ENCODE data around the gene GDPD5. TPM values are rescaled to one million over a fixed set of nuclear protein-coding genes. Genes with fewer than 3 reads are reported as not detected.

Gene GDPD5
- total and polyA plus RNA-seq, 9 of the 15 experiments (the other 6 are each of a cell fraction or from before 2014, with no cell fraction given), result 0.32 to 27.3 (median 8.0) TPM

DNA sequence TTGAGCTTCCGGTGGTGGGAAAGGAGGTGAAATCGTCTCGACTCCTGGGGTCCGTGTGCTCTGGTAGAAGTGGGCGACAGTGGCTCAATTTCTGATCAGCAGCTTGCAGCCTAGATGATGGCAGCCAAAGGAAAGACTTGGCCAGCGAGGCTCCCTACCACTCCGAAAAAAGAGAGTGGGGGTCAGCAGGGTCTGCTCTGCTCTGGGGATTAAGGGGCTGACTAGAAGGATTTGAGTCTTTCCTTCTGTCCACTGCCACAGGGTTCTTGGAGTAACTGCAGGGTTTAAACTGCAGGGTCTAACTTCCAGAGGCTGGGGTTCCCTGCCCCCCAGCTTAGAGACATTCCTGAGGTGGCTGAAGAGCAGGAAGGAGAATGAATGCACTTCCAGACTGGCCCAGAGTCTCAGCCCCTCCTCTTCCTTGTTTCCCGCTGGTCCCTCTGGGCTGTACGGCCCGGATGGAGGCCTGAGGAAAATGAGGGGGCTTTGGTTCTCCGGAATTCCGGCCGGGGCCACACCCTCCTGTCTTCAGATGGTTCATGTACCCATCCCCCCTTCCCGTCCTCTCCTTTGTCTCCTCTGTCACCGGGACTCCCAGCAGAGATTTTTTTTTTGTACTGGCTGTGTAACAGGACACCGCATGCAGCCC lies 37.2 kb upstream of the GDPD5 start (continued):
- TF ChIP-seq, protein P1, sequence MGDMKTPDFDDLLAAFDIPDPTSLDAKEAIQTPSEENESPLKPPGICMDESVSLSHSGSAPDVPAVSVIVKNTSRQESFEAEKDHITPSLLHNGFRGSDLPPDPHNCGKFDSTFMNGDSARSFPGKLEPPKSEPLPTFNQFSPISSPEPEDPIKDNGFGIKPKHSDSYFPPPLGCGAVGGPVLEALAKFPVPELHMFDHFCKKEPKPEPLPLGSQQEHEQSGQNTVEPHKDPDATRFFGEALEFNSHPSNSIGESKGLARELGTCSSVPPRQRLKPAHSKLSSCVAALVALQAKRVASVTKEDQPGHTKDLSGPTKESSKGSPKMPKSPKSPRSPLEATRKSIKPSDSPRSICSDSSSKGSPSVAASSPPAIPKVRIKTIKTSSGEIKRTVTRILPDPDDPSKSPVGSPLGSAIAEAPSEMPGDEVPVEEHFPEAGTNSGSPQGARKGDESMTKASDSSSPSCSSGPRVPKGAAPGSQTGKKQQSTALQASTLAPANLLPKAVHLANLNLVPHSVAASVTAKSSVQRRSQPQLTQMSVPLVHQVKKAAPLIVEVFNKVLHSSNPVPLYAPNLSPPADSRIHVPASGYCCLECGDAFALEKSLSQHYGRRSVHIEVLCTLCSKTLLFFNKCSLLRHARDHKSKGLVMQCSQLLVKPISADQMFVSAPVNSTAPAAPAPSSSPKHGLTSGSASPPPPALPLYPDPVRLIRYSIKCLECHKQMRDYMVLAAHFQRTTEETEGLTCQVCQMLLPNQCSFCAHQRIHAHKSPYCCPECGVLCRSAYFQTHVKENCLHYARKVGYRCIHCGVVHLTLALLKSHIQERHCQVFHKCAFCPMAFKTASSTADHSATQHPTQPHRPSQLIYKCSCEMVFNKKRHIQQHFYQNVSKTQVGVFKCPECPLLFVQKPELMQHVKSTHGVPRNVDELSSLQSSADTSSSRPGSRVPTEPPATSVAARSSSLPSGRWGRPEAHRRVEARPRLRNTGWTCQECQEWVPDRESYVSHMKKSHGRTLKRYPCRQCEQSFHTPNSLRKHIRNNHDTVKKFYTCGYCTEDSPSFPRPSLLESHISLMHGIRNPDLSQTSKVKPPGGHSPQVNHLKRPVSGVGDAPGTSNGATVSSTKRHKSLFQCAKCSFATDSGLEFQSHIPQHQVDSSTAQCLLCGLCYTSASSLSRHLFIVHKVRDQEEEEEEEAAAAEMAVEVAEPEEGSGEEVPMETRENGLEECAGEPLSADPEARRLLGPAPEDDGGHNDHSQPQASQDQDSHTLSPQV (IDR thresholded peaks at IDR 0.05), result peak; percentile 36
- TF ChIP-seq ATF7 (IDR thresholded peaks at IDR 0.05) (no peak), POLR2G (IDR thresholded peaks at IDR 0.05; ENCODE audit: low read depth, low read length) (no peak), ZNF311 (CRISPR knock-in tag; IDR thresholded peaks at IDR 0.05) (0 out of 2 replicates have a peak, but pooled peaks have one; percentile 17), MBD2 (IDR thresholded peaks at IDR 0.05; ENCODE audit: borderline replicate concordance, low read depth) (no peak), LEF1 (IDR thresholded peaks at IDR 0.05) (no peak), SP1 (CRISPR knock-in tag; IDR thresholded peaks at IDR 0.05) (peak; percentile 35; the same call in 1 of the 2 replicates), CBFA2T3 (IDR thresholded peaks at IDR 0.05) (no peak), EHMT2 (IDR thresholded peaks at IDR 0.05) (no peak), ESRRA (IDR thresholded peaks at IDR 0.05; ENCODE audit: borderline replicate concordance, low read depth) (no peak), GABPB1 (CRISPR knock-in tag; IDR thresholded peaks at IDR 0.05) (peak; percentile 35; the same call in 1 of the 2 replicates), KDM5B (IDR thresholded peaks at IDR 0.05; ENCODE audit: insufficient replicate concordance, low read depth, low read length) (no peak), XRCC4 (IDR thresholded peaks at IDR 0.05; ENCODE audit: extremely low read depth, insufficient read depth, insufficient read length) (no peak), MYNN (IDR thresholded peaks at IDR 0.05) (no peak), MYNN (CRISPR knock-in tag; IDR thresholded peaks at IDR 0.05) (no peak), NEUROD1 (IDR thresholded peaks at IDR 0.05; ENCODE audit: borderline replicate concordance, low read depth, low read length, partially characterized antibody) (no peak)
- TF ChIP-seq, protein P2, sequence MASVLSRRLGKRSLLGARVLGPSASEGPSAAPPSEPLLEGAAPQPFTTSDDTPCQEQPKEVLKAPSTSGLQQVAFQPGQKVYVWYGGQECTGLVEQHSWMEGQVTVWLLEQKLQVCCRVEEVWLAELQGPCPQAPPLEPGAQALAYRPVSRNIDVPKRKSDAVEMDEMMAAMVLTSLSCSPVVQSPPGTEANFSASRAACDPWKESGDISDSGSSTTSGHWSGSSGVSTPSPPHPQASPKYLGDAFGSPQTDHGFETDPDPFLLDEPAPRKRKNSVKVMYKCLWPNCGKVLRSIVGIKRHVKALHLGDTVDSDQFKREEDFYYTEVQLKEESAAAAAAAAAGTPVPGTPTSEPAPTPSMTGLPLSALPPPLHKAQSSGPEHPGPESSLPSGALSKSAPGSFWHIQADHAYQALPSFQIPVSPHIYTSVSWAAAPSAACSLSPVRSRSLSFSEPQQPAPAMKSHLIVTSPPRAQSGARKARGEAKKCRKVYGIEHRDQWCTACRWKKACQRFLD (CRISPR knock-in tag; IDR thresholded peaks at IDR 0.05), result peak; percentile 68; the same call in 1 of the 2 replicates
